Hepatocyte (in vitro differentiated cells): ENCODE results near the gene GIMAP4.

ENCODE experiments used
- CTCF ChIP-seq: fragments of 200-600 bp; sonication (generic); IDR thresholded peaks from 2 replicates; pipeline ENCODE4 v1.5.1; 2016; ENCODE audit warnings: antibody characterized with exemption, mild to moderate bottlenecking; ENCODE audit not compliant: poor library complexity
- EZH2 ChIP-seq: fragments of 200-600 bp; sonication (generic); IDR thresholded peaks from 2 replicates; pipeline ENCODE4 v1.6.1; 2016; ENCODE audit warnings: antibody characterized with exemption, mild to moderate bottlenecking, borderline replicate concordance

GRCh38 chr7:150560486-150560885, 6.7 kb upstream of the GIMAP4 start:
- TF ChIP-seq CTCF: no peak
- TF ChIP-seq EZH2: no peak
